Occipital lobe (tissue), 2 donors: ENCODE data around the gene XRN1. TPM values are rescaled to one million over a fixed set of nuclear protein-coding genes. Genes with fewer than 3 reads are reported as not detected.
"Not testable (repeated sequence)": the region's sequence is repeated elsewhere in the genome, so short reads cannot be mapped to it uniquely, and the experiment has no call there.

Experiments
- DNase-seq: peaks from one replicate; lab custom pipeline; 2025; lab: John Stamatoyannopoulos, UW
- total RNA-seq: library from RNA; depleted of rRNA; stranded (reverse); fragments of >200 nt; gene quantifications from one replicate; pipeline ENCODE4 v1.2.3, GENCODE V29; 2014

Gene XRN1
- total RNA-seq, 1 donor from 2014 or later, result 98.9 TPM

DNA sequence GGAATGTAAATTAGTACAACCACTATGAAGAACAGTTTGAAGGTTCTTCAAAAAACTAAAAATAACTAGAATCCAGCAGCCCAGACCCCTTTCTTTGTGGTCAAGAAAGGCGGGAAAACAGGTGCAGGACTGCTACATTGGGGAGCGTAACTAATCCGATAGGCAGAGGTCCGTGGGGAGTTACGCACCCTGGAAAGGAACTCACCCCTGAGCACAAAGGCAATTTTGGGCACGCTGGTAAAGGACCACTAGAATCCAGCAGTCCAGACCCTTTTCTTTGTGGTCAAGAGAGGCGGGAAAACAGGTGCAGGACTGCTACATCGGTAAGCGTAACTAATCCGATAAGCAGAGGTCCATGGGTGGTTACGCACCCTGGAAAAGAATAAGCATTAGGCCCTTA is 9.7 kb downstream of the XRN1 start:
- not testable (repeated sequence) for DNase-seq

DNA sequence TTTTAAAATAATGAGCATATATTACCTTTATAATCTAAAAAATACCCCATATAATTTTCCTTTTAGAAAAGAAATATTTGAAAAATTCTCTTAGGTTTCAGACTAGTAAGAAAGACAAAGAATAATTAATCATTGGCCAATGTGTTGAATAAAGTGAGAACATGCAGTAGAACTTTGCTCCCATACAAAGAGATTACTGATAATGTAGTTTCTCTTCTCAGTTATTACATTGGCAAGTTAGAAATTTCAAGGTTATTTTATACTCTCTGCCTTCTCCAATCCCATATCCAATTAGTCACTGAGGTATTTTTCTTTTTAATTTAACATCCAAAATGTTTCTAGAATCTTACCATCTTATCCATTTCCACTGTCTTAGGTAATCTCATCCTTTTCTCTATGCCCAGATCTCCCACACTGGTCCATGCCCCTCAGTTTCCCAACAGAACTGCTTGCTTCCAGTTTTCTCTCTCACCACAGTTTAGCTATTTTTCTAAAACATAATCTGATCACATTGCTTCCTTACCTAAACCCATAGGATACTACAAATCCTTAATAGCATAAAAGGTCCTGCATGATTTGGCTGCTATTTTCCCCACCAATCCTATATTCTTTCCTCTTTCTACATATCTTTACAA is 10.8 kb downstream of the XRN1 start:
- no peak for DNase-seq

DNA sequence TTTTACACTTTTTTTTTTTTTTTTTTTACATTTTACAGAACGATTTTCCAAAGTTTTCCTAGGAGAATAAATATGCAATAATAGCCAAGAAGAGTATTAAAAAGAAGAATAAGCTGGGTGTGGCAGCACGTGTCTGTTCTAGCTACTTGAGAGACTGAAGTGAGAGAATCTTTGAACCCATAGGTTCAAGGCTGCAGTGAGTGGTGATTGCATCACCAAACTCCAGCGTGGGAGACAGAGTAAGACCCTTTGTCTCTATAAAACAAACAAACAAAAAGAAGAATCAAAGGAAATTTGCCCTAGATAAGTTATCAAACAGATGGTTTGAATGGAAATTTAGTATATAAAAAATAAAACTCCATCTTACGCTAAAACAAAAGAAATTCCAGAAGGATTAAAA is 13.3 kb downstream of the XRN1 start:
- DNase-seq, result no peak

DNA sequence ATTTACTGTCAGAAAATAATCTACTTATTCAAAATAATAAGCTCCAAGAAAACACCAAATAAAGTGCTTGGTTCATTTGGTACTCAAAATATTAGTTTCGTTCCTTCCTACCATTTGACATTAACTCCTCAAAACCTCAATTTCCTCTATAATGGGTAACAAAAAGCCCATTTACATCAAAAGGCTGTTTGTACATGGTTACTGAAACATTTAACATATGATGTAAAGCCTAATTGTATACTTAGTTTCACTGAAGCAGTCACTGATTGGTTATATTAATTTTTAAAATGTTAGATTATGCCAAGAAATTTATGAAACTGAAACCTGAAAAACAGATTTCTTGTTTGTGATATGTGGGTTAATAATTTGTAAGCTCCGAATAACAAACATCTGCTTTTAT is 14.7 kb downstream of the XRN1 start:
- no peak for DNase-seq

DNA sequence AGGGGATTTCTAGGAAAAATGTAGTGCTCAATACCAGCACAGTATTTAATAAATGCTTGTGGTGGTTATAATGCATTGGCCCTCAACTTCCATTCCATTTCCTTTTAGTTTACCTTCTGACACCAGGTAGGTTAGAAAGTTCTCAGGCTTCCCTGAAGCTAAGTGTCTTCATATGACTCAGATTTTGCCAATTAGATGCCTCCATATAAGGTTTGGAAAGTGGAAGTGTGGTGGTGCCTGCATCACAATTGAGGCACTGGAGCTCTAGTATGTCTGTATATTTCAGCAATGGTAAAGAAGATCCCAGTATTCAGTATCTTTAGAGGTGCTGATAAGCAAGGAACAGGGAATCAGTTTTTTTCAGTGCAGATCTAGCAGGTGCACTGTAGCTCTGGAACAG is 18.3 kb downstream of the XRN1 start:
- DNase-seq, result no peak

DNA sequence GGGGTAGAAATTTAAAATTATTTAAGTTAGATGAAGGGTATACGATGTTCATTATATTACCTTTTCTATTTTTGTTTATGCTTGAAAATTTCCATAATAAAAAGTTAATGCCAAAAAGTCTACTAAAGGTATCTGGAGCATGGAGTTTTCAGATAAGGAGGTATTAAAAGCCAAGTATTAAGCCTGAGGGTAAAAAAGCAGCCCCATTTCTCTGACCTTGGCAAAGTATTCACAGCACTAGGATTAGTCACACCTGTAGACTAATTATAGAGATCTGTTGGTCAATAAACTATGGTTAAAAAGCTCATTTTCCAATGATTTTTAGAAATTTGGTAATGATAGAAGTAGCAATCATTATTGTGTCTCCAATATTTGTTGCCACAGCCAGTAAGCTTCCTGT is 23.1 kb downstream of the XRN1 start:
- no peak for DNase-seq

DNA sequence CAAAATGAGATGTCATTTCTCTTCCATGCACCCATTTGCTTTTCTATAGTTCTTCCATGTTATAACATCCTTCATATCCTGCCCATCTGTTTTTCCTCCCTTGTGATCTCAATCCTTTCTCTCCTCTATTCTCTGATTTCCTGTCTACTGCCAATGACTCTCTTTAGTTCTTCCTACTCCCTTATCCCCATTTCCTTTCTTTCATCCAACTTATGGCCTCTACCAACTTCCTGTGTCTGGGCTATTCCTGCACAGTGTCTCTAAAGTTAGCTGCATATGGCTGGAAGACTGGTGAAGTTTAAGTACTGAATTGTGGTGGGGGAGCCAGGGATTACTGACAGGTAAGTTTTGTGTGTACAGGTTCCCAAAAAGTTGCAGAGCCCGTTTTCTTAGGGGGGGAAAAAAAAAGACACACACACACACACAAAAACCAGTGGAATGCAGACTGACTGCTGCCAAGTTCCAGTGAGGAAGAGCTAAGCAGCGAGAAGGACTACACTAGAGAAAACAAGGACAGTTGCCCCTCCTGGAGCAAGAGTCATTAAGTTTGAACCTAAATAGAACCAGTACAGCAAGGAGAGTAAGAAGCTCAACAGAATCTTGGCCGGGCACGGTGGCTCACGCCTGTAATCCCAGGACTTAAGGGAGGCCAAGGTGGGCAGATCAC is 28.8 kb downstream of the XRN1 start:
- no peak for DNase-seq

DNA sequence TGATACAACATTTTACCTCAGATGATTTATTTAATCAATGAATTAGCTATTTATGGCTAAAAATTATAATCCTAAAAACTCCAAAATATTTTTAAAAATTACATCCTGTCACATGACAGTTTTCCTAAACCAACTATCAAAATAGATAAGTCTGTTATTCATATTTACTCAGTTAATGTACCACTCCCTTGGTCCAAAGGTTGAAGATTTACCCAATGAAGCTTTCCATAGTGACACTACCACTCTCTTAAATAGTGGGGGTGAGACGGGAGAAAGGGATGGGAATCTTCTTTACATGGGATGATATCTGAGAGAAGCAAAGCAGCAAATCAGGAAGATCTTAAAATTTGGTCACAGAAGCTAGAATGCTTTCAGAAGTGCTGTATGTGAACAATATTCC is 30.5 kb downstream of the XRN1 start:
- DNase-seq, result no peak

DNA sequence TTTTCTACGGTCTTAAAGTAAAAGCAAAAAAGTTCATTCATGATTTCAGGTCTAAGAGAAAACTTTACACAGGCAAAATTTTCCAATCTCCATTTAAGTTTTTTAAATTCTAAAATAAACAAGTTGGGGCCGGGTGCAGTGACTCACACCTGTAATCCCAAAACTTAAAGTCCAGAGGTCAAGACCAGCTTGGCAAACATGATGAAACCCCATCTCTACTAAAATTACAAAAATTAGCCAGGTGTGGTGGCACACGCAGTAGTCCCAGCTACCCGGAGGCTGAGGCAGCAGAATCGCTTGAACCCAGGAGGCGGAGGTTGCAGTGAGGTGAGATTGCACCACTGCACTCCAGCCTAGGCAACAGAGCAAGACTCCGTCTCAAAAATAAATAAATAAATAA is 47.3 kb downstream of the XRN1 start:
- DNase-seq, result not testable (repeated sequence)

DNA sequence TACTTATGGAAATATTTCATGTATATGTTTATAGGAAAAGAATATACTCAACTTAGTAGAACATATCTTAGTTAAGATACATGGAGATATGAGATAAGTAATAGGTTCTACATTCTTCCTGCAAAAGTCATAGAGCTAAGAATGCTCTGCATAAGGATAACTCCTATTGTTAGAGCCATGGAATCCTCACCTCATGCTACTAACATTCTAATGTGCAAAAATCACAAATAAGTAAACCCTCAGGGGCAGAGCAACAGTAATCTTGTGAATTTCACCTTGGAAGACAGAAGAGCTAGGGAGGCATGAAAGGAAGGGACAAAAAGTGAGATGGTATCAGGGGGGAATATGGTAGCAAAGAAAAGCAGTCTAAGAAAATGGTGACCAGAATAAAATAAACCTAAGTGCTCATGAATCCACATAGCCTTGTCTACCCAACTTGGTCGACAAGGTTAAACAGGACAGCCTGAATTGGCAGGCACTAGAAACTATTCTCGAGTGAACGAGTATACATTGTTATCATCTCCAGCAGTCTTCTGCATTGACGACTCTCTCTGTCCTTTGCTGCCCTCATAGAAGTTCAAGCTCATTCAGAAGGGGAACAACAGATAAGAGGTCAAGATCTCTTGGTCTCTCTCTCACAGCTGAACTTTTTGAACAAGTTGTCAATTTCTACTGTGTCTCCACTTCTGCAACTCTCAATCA is 52.8 kb downstream of the XRN1 start:
- no peak for DNase-seq

DNA sequence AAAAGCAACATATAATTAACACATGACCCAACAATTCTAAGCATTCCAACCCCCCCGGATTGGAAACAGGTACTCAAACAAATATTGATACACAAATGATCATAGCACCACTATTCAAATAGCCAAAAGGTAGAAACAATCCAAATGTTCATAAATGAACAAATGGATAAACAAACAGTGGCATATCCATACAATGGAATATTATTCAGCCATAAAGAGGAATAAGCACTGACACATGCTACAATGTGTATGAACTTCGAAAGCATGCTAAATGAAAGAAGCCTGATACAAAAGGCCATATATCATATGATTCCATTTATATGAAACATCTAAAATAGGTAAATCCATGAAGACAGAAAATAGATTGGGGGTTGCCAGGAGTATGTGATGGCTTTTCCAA is 62.8 kb downstream of the XRN1 start:
- DNase-seq, result no peak

DNA sequence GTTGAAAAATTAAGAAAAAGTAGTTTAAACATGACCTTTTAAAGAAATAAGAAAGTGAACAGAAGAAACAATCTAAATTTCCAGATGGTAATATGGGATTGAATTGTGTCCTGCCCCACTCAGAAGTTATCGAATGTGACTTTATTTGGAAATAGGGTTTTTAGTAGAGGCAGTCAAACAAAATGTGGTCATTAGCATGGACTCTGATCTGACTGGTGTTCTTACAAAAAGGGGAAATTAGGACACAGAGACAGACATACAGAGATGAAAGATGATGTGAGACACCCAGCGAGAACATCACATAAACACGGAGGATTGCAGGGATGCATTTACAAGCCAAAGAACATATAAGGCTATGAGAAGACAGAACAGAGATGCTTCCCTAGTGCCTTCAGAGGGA is 73.2 kb downstream of the XRN1 start:
- no peak for DNase-seq

DNA sequence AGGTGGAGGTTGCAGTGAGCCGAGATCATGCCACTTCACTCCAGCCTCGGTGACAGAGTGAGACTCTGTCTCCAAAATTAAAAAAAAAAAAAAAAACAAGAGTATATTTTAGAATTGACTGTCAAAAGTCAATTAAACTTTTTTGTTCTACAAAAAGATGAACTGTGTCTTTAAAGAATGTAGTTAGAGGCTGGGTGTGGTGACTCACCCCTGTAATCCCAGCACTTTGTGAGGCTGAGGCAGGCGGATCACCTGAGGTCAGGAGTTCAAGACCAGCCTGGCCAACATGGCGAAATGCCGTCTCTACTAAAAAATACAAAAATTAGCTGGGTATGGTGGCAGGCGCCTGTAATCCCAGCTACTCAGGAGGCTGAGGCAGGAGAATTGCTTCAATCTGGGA is 78.3 kb downstream of the XRN1 start:
- DNase-seq, result not testable (repeated sequence)

DNA sequence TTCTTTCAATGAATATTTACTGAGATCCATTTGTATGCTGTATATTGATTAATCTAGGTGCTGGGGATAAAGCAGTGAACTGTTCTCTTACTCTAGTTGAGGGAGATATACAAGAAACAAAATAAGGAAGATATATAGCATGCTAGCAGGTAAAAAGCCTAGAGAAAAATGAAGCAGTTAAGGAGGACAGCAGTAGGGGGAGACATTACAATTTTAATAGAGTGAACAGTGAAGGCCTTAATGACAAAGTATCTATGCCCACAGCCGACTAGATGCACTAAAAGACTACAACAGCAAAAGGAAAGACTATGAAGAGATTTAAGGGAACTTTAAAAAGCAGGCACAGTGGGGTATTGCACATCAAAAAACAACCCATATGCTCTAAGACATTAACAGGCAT is 81.4 kb downstream of the XRN1 start:
- no peak for DNase-seq

DNA sequence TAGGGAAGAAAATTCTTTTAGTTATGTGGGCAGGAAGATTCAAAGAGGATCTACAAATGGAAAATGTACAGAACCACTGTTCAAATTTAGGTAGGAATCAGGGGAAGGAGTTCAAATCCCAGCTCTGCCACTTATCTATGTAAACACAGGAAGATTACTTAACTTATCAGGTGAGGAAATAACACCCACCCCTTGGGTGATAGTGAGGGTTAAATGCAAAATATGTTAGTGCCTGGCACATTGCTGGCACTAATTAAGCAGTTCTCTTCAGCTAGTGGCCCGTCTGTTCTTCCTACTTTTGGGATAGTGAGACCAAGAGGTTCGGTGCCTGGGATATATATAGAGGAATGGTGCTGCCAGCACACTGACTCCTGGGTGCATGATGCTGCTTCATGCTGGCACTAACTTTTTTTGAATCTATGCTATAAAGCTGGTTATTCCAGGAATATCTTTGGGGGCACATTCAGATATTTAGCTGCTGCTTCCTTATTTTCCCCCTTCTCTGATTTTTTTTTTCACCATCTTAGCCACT is 83.8 kb downstream of the XRN1 start:
- DNase-seq, result no peak

DNA sequence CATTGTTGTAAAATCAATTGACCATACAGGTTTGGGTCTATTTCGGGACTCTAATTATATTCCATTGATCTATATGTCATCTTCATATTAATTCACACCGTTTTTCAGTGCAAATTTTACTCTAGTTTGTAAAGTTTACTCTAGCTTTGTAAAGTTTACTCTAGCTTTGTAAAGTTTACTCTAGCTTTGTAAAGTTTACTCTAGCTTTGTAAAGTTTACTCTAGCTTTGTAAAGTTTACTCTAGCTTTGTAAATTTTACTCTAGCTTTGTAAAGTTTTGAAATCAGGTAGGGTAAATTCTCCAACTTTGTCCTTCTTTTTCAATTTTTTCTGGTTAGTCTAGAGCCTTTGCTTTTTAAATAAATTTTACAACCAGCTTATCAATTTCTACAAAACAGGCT is 84.4 kb downstream of the XRN1 start:
- not testable (repeated sequence) for DNase-seq

DNA sequence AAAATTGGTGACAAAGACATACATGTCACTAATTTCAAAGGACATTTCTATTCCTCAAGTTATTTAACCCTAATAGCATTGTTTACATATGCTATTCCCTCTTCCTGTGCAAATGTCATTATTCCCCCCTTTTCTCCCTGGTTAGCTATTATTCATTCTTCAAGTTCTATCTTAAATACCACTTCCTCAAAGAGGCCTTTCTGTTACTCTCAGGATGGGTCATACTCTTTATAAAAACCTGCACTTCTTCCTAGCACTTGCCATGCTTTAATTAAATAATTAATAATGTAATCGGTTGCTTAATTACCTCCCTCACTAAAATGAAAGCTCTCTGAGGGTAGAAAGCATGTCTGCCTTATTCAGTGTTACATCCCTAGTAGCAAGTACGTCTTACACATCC is 88.5 kb downstream of the XRN1 start:
- no peak for DNase-seq

DNA sequence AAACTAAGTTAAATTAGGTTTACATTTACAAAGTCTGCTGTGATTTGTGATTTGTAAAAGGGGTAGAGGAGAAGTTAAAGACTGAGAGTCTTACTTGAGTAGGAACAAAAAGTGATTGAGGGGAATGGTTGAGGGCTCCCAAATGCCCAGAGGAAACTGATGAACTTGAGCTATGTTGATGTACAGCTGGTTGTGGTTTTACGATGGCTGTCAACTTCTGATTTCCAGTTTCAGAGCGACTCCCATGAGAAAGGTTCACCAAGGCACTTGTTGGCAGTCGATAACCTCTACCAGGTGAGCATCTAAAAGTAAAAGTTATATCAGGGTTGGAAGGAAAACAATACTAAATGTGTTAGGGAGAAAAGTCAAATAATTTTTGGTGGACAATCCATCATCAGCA is 91.0 kb downstream of the XRN1 start:
- DNase-seq, result no peak

DNA sequence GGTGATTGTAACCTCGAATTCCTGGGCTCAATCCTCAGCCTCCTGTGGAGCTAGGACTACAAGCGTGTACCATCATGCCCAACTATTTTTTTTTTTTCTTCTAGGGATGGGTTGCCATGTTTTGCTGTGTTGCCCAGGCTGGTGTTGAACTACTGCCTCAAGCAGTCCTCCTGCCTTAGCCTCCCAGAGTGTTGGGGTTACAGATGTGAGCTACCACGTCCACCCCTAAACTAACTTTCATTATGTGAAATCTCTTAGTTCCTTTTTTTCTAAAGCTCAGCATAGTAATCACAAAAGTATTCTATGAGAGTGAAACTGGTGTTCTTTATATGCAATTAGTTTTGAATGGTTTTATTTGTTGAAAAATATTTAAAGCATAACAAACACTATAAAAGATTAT is 92.1 kb downstream of the XRN1 start:
- no peak for DNase-seq

DNA sequence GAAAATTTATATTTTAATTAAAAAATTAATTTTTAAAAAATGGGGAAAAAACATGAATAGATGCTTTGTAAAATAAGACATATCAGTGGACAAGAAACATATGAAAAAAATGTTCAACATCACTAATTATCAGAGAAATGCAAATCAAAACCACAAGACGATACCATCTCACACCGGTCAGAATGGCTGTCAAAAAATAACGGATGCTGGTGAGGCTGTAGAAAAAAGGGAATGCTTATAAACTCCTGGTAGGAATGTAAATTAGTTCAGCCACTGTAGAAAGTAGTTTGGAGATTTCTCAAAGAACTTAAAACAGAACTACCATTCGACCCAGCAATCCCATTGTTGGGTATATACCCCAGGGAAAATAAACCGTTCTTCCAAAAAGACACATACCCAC is 93.8 kb downstream of the XRN1 start:
- DNase-seq, result no peak

DNA sequence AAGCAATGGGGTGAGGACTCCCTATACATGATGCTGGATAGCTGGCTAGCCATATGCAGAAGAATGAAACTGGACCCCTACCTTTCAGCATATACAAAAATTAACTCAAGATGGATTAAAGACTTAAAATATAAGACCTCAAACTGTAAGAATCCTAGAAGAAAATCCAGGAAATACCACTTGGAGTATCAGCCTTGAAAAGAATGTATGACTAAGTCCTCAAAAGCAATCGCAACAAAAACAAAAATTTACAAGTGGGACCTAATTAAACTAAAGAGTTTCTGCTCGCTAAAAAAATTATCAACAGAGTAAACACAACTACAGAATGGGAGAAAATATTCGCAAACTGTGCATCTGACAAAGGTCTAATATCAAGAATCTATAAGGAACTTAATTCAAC is 94.3 kb downstream of the XRN1 start:
- DNase-seq, result no peak

DNA sequence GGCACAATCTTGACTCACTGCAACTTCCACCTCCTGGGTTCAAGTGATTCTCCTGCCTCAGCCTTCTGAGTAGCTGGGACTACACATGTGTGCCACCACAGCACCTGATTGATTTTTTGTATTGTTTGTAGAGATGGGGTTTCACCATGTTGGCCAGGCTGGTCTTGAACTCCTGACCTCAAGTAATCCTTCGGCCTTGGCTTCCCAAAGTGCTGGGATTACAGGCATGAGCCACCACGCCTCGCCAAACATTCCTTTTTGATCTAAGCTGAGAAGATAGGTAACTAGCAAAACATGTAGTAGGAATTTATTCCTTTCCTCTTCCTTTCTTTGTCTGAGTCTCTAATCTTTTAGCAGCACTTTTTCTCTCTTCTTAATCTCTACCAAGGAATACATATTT is 95.1 kb downstream of the XRN1 start:
- not testable (repeated sequence) for DNase-seq

DNA sequence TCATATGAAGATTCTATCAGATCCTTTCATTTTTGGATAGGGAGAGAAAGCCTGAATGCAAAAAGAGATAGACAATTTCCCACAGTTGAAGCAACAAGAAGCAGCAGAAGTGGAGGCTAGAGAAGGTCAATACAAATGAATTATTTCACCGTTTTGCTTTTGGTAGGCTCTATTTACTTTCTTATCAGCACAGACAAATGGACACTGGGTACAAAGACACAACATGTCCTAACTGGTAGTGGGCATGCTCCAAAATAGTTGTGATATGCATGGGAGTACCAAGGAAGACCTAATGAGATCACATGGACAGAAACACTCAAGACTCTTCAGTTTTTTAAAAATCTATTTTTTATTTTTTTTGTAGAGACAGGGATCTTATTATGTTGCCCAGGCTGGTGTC is 99.4 kb downstream of the XRN1 start:
- no peak for DNase-seq
